Right lobe of liver (tissue), 4 donors: ENCODE measurements around the gene CRK.

Experiments used
- CTCF ChIP-seq, 4 donors: fragments of 200-600 bp in 3 of 4; fragments of 450-650 bp in 1 of 4; IDR thresholded peaks; one replicate each; pipeline versions ENCODE4 v1.5.1 to v1.8.0; 2016 to 2022; ENCODE audit warnings: antibody characterized with exemption in 4 of 4, mild to moderate bottlenecking in 2 of 4
- POLR2A ChIP-seq: fragments of 450-650 bp; IDR thresholded peaks from one replicate; pipeline ENCODE4 v1.6.1; 2017; ENCODE audit warnings: antibody characterized with exemption, mild to moderate bottlenecking
- donor health status: DM: no; HTN: no; CAD: no.
- donor health status: DM: no; HTN: no; CAD: no.
- donor health status: DM: no; HTN: yes; CAD: no.

- no peak for TF ChIP-seq POLR2A
- no peak for TF ChIP-seq CTCF (IDR thresholded peaks at IDR 0.05)
Observed at GRCh38 chr17:1492249-1493206, 36.5 kb upstream of the CRK start, which contains the start of gene MYO1C.
